HG02571 (cell line): Measurements from ENCODE around the gene CACNA2D1.

Experiments
- ATAC-seq: cut with Tn5 transposase; IDR thresholded peaks from one replicate; pipeline ENCODE4 v1.9.1; 2021; ENCODE audit warnings: mild to moderate bottlenecking, moderate library complexity; ENCODE audit not compliant: unreplicated experiment

CACNA2D1 gene

GRCh38 chr7:82010416-82010815 lies 433.2 kb downstream of the CACNA2D1 start:
- ATAC-seq: no peak

- ATAC-seq: no peak
These were observed 436.3 kb downstream of the CACNA2D1 start for GRCh38 chr7:82007315-82007714.

- no peak for ATAC-seq
These were observed 438.5 kb downstream of the CACNA2D1 start for GRCh38 chr7:82005056-82005455.

- ATAC-seq: no peak
These were observed 450.4 kb downstream of the CACNA2D1 start for GRCh38 chr7:81993186-81993585.

GRCh38 chr7:81990395-81990794 lies 453.2 kb downstream of the CACNA2D1 start:
- no peak for ATAC-seq

GRCh38 chr7:81986723-81987470 lies 456.7 kb downstream of the CACNA2D1 start:
- no peak for ATAC-seq

- ATAC-seq: no peak
These were observed 460.2 kb downstream of the CACNA2D1 start for GRCh38 chr7:81983406-81983805.

GRCh38 chr7:81973117-81973516 lies 470.5 kb downstream of the CACNA2D1 start:
- ATAC-seq: no peak

GRCh38 chr7:81960026-81960425 lies 483.6 kb downstream of the CACNA2D1 start:
- no peak for ATAC-seq

- no peak for ATAC-seq
These were observed 486.1 kb downstream of the CACNA2D1 start for GRCh38 chr7:81957517-81957916.

- ATAC-seq: no peak
These were observed 487.1 kb downstream of the CACNA2D1 start for GRCh38 chr7:81956520-81956919.

GRCh38 chr7:81949306-81949705 lies 494.3 kb downstream of the CACNA2D1 start:
- no peak for ATAC-seq

- ATAC-seq: no peak
These were observed 499.5 kb downstream of the CACNA2D1 start for GRCh38 chr7:81944058-81944457.

- no peak for ATAC-seq
These were observed 506.5 kb downstream of the CACNA2D1 start for GRCh38 chr7:81937091-81937490.

GRCh38 chr7:81934596-81935301 lies 508.8 kb downstream of the CACNA2D1 start:
- no peak for ATAC-seq

- no peak for ATAC-seq
These were observed 510.6 kb downstream of the CACNA2D1 start for GRCh38 chr7:81932936-81933335.

- ATAC-seq: no peak
These were observed 514.2 kb downstream of the CACNA2D1 start for GRCh38 chr7:81929386-81929785.

- ATAC-seq: no peak
These were observed 517.4 kb downstream of the CACNA2D1 start for GRCh38 chr7:81926154-81926553.

- peak; percentile 65 for ATAC-seq
These were observed 518.0 kb downstream of the CACNA2D1 start for GRCh38 chr7:81925530-81925929.

GRCh38 chr7:81924494-81924893 lies 519.1 kb downstream of the CACNA2D1 start:
- ATAC-seq: no peak

GRCh38 chr7:81919494-81919893 lies 524.1 kb downstream of the CACNA2D1 start:
- no peak for ATAC-seq

GRCh38 chr7:81908220-81908619 lies 535.4 kb downstream of the CACNA2D1 start:
- ATAC-seq: no peak
